Coronary artery (tissue), 2 donors: ENCODE measurements around the gene POLR2F.

Experiments
- DNase-seq: peaks from one replicate; pipeline ENCODE4 v3.0.0-alpha.2; 2017; ENCODE audit warnings: low spot score
- H3K27ac ChIP-seq, 2 donors: fragments of 200-600 bp; sonication (generic); one replicate each; pipeline ENCODE4 v1.5.1; 2016 to 2019
- H3K4me3 ChIP-seq: fragments of 200-600 bp; sonication (generic); 2 replicates; pipeline ENCODE4 v1.5.1; 2016; ENCODE audit warnings: mild to moderate bottlenecking, moderate library complexity
- TF ChIP-seq, protein P1 (sequence below): fragments of 200-600 bp; sonication (generic); IDR thresholded peaks from one replicate; pipeline ENCODE4 v1.5.1; 2019; ENCODE audit warnings: antibody characterized with exemption

Gene POLR2F

GRCh38 chr22:37925767-37926166, 27.7 kb upstream of the POLR2F start:
- DNase-seq, result no peak
- TF ChIP-seq, protein P1, sequence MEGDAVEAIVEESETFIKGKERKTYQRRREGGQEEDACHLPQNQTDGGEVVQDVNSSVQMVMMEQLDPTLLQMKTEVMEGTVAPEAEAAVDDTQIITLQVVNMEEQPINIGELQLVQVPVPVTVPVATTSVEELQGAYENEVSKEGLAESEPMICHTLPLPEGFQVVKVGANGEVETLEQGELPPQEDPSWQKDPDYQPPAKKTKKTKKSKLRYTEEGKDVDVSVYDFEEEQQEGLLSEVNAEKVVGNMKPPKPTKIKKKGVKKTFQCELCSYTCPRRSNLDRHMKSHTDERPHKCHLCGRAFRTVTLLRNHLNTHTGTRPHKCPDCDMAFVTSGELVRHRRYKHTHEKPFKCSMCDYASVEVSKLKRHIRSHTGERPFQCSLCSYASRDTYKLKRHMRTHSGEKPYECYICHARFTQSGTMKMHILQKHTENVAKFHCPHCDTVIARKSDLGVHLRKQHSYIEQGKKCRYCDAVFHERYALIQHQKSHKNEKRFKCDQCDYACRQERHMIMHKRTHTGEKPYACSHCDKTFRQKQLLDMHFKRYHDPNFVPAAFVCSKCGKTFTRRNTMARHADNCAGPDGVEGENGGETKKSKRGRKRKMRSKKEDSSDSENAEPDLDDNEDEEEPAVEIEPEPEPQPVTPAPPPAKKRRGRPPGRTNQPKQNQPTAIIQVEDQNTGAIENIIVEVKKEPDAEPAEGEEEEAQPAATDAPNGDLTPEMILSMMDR, result no peak
- Histone ChIP-seq H3K27ac (no peak overlapping the region), H3K4me3 (no peak overlapping the region)

GRCh38 chr22:37926358-37926757, 27.1 kb upstream of the POLR2F start:
- TF ChIP-seq, protein P1, result no peak
- H3K27ac ChIP-seq, result no peak overlapping the region
- no peak overlapping the region for H3K4me3 ChIP-seq
- DNase-seq, result no peak

GRCh38 chr22:37926771-37927636, 26.5 kb upstream of the POLR2F start:
- DNase-seq, result no peak
- H3K27ac ChIP-seq, result no peak overlapping the region
- H3K4me3 ChIP-seq, result no peak overlapping the region
- TF ChIP-seq, protein P1, result no peak

DNA sequence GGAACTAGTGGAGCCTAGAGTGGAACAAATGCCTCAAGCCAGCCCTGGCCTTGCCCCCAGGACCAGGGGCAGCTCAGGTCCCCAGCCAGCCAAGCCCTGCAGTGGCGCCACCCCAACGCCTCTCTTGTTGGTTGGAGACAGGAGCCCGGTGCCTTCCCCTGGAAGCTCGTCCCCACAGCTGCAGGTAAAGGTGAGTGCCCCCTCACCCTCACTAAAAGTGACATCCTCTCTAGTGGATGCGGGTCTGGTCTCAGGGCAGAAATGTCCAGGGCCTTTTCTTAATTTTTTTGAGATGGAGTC, 25.9 kb upstream of the POLR2F start:
- Histone ChIP-seq H3K27ac (no peak overlapping the region), H3K4me3 (no peak overlapping the region)
- TF ChIP-seq, protein P1, result no peak
- DNase-seq, result no peak

GRCh38 chr22:37929390-37929789, 24.1 kb upstream of the POLR2F start:
- Histone ChIP-seq H3K27ac (no peak overlapping the region), H3K4me3 (no peak overlapping the region)
- TF ChIP-seq, protein P1, result no peak
- no peak for DNase-seq

GRCh38 chr22:37930270-37930951, 23.1 kb upstream of the POLR2F start:
- no peak overlapping the region for H3K4me3 ChIP-seq
- no peak for DNase-seq
- TF ChIP-seq, protein P1, result no peak
- H3K27ac ChIP-seq, result peak overlapping the region in 1 of 2 donors; percentile 54

DNA sequence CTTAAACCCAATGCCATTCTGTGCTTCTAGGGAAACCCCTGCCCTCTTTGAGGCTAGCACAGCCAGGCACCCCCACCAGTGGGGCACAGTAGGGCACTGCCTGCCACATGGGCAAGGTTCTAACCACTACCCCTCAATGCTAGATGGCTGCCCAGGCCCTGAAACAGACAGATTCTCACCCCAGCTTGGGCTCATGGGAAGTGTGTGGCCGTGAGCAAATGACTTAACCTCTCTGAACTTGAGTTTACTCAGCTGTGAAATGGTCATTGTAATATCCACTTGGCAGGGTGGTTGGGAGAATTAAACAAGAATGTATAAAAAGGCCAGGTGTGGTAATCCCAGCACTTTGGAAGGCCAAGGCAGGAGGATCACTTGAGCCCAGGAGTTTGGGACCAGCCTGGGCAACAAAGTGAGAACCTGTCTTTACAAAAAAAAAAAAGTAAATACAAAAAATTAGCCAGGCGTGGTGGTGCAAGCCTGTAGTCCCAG, 22.5 kb upstream of the POLR2F start:
- peak overlapping the region in 1 of 2 donors; percentile 54 for H3K27ac ChIP-seq
- TF ChIP-seq, protein P1, result no peak
- no peak for DNase-seq
- no peak overlapping the region for H3K4me3 ChIP-seq
